HG03135 (cell line): ENCODE results near the gene ZNF710.

Source experiments
- ATAC-seq: cut with Tn5 transposase; IDR thresholded peaks from one replicate; pipeline ENCODE4 v1.9.1; 2021; ENCODE audit warnings: mild to moderate bottlenecking, moderate library complexity; ENCODE audit not compliant: unreplicated experiment

Gene ZNF710

GRCh38 chr15:90018216-90018831, 17.2 kb downstream of the ZNF710 start:
- ATAC-seq, result no peak

GRCh38 chr15:90019611-90020010, 18.5 kb downstream of the ZNF710 start:
- ATAC-seq, result no peak

GRCh38 chr15:90020021-90020735, 19.1 kb downstream of the ZNF710 start:
- no peak for ATAC-seq

- ATAC-seq, result no peak
These were observed 19.9 kb downstream of the ZNF710 start for GRCh38 chr15:90020936-90021507.

- no peak for ATAC-seq
These were observed 21.2 kb downstream of the ZNF710 start for GRCh38 chr15:90022345-90022744.

GRCh38 chr15:90022905-90023700, 22.0 kb downstream of the ZNF710 start:
- ATAC-seq, result no peak

- ATAC-seq, result no peak
These were observed 23.3 kb downstream of the ZNF710 start for GRCh38 chr15:90024406-90024805.

GRCh38 chr15:90025489-90026033, 24.4 kb downstream of the ZNF710 start:
- ATAC-seq, result no peak

- ATAC-seq, result no peak
These were observed 27.3 kb downstream of the ZNF710 start for GRCh38 chr15:90028376-90028944.

- ATAC-seq, result no peak
These were observed 27.9 kb downstream of the ZNF710 start for GRCh38 chr15:90029024-90029423.

- ATAC-seq, result no peak
These were observed 29.3 kb downstream of the ZNF710 start for GRCh38 chr15:90030376-90030775.

GRCh38 chr15:90031231-90031791, 30.2 kb downstream of the ZNF710 start:
- peak; percentile 85 for ATAC-seq

- no peak for ATAC-seq
These were observed 31.9 kb downstream of the ZNF710 start for GRCh38 chr15:90033006-90033405.

GRCh38 chr15:90033448-90033847, 32.3 kb downstream of the ZNF710 start:
- no peak for ATAC-seq

- no peak for ATAC-seq
These were observed 34.1 kb downstream of the ZNF710 start for GRCh38 chr15:90035095-90035839.

GRCh38 chr15:90035840-90036230, 34.7 kb downstream of the ZNF710 start:
- ATAC-seq, result no peak

- ATAC-seq, result no peak
These were observed 35.2 kb downstream of the ZNF710 start for GRCh38 chr15:90036343-90036742.

GRCh38 chr15:90036806-90037510, 35.8 kb downstream of the ZNF710 start:
- ATAC-seq, result no peak

- no peak for ATAC-seq
These were observed 36.4 kb downstream of the ZNF710 start for GRCh38 chr15:90037511-90037860.
